H1 (cell line): ENCODE data around the gene LEMD1. TPM values are rescaled to one million over a fixed set of nuclear protein-coding genes. Genes with fewer than 3 reads are reported as not detected.

Source experiments
- CTCF ChIA-PET: fragments of 300-600 bp; sonication (Branson Sonifier 250); formaldehyde crosslinking; loops from one replicate; lab custom pipeline; 2021; ENCODE audit not compliant: partially characterized antibody; lab: Charles Lee
- POLR2A ChIA-PET: fragments of 300-600 bp; sonication (Branson Sonifier 250); formaldehyde crosslinking; loops from one replicate; lab custom pipeline; 2021; ENCODE audit warnings: inconsistent platforms; ENCODE audit not compliant: partially characterized antibody; lab: Charles Lee
- DNase-seq, 2 experiments: peaks; one replicate each; pipeline versions ENCODE4 v3.0.0 to v3.0.0-alpha.2; 2010 to 2022; ENCODE audit warnings: low spot score in 2 of 2, low read depth in 1 of 2, mixed read lengths in 1 of 2
- FAIRE-seq: peaks from 2 replicates; lab custom pipeline; 2011; peaks lifted over from hg19 to GRCh38; lab: Jason Lieb, UNC
- H2AFZ ChIP-seq: 2 replicates; pipeline ENCODE4 v1.8.1; 2012; ENCODE audit warnings: low read length, inconsistent platforms
- H2AK5ac ChIP-seq: 2 replicates; pipeline ENCODE4 v1.6.1; 2013; ENCODE audit warnings: low read depth, low read length
- H2BK120ac ChIP-seq: replicated peaks from 2 replicates; pipeline ENCODE3; 2013; ENCODE audit warnings: low read depth, low read length, inconsistent platforms
- H2BK12ac ChIP-seq: 2 replicates; pipeline ENCODE4 v1.6.1; 2013; ENCODE audit warnings: low read depth, low read length
- H2BK15ac ChIP-seq: 2 replicates; pipeline ENCODE4 v1.6.1; 2013; ENCODE audit warnings: low read length
- H2BK20ac ChIP-seq: 2 replicates; pipeline ENCODE4 v1.6.1; 2013; ENCODE audit warnings: low read length
- H2BK5ac ChIP-seq: 2 replicates; pipeline ENCODE4 v1.6.1; 2013; ENCODE audit warnings: low read depth, low read length
- H3K14ac ChIP-seq: 2 replicates; pipeline ENCODE4 v1.6.1; 2013; ENCODE audit warnings: inconsistent platforms; ENCODE audit not compliant: insufficient read length
- H3K18ac ChIP-seq: 2 replicates; pipeline ENCODE4 v1.6.1; 2013; ENCODE audit warnings: low read length; ENCODE audit errors: extremely low read depth
- H3K23ac ChIP-seq: 2 replicates; pipeline ENCODE4 v1.6.1; 2013; ENCODE audit warnings: inconsistent platforms; ENCODE audit not compliant: insufficient read length
- H3K23me2 ChIP-seq: 2 replicates; pipeline ENCODE4 v1.6.1; 2013; ENCODE audit warnings: low read depth, low read length
- H3K27ac ChIP-seq: 2 replicates; pipeline ENCODE4 v1.6.1; 2011; ENCODE audit warnings: low read depth, low read length, inconsistent platforms
- H3K27me3 ChIP-seq, 4 experiments: replicated peaks in 1 of 4; 1 replicate in 1 of 4; 2 replicates in 3 of 4; pipeline versions ENCODE4 v1.6.1 to v1.8.1; 2011 to 2013; ENCODE audit warnings: low read length in 3 of 4, mild to moderate bottlenecking in 3 of 4, inconsistent platforms in 2 of 4, mixed read lengths in 2 of 4, moderate library complexity in 1 of 4; ENCODE audit not compliant: control insufficient read depth in 3 of 4, insufficient read depth in 3 of 4; ENCODE audit errors: extremely low read depth in 1 of 4
- H3K36me3 ChIP-seq, 4 experiments: 2 replicates each; pipeline versions ENCODE4 v1.6.1 to v1.8.1; 2011 to 2013; ENCODE audit warnings: mild to moderate bottlenecking in 4 of 4, low read length in 3 of 4, moderate library complexity in 2 of 4, control low read depth in 1 of 4, inconsistent platforms in 1 of 4; ENCODE audit not compliant: insufficient read depth in 4 of 4, control insufficient read depth in 2 of 4
- H3K4ac ChIP-seq: replicated peaks from 2 replicates; pipeline ENCODE3; 2013; ENCODE audit warnings: low read length, low read depth, mixed read lengths, inconsistent platforms; ENCODE audit not compliant: insufficient read length
- H3K4me1 ChIP-seq, 4 experiments: replicated peaks in 1 of 4; 1 replicate in 1 of 4; 2 replicates in 3 of 4; pipeline versions ENCODE4 v1.6.1 to v1.8.1; 2011 to 2013; ENCODE audit warnings: low read length in 3 of 4, inconsistent platforms in 2 of 4, mixed read lengths in 1 of 4; ENCODE audit not compliant: insufficient read depth in 4 of 4, control insufficient read depth in 3 of 4
- H3K4me2 ChIP-seq, 2 experiments: 2 replicates each; pipeline versions ENCODE4 v1.6.1 to v1.8.1; 2011 to 2013; ENCODE audit warnings: low read depth in 2 of 2, low read length in 2 of 2, control low read depth in 1 of 2, inconsistent platforms in 1 of 2, mild to moderate bottlenecking in 1 of 2; ENCODE audit not compliant: insufficient read depth in 1 of 2
- H3K4me3 ChIP-seq, 4 experiments: fragments of 200-600, 300-600 bp in 1 of 4; sonication (generic), shearing (Covaris generic), sonication (Bioruptor Twin) in 1 of 4; 2 replicates each; pipeline versions ENCODE4 v1.5.1 to v1.8.1; 2011 to 2016; ENCODE audit warnings: low read length in 4 of 4, low read depth in 3 of 4, control low read depth in 2 of 4, inconsistent platforms in 2 of 4, mild to moderate bottlenecking in 2 of 4, mixed read lengths in 1 of 4, moderate library complexity in 1 of 4; ENCODE audit not compliant: insufficient read depth in 2 of 4; ENCODE audit errors: extremely low read depth in 1 of 4
- H3K56ac ChIP-seq: replicated peaks from 2 replicates; pipeline ENCODE3; 2013; ENCODE audit warnings: low read depth, mild to moderate bottlenecking, mixed read lengths, low read length, inconsistent platforms; ENCODE audit not compliant: insufficient read length
- H3K79me1 ChIP-seq: 2 replicates; pipeline ENCODE4 v1.6.1; 2013; ENCODE audit warnings: low read depth, low read length, control low read depth
- H3K79me2 ChIP-seq, 2 experiments: 2 replicates each; pipeline versions ENCODE4 v1.6.1 to v1.8.1; 2012 to 2013; ENCODE audit warnings: low read length in 2 of 2, mild to moderate bottlenecking in 2 of 2, inconsistent platforms in 1 of 2; ENCODE audit not compliant: insufficient read depth in 2 of 2, control insufficient read depth in 1 of 2
- H3K9ac ChIP-seq, 4 experiments: replicated peaks in 1 of 4; 1 replicate in 1 of 4; 2 replicates in 3 of 4; pipeline versions ENCODE4 v1.6.1 to v1.8.1; 2011 to 2013; ENCODE audit warnings: low read depth in 3 of 4, low read length in 3 of 4, control low read depth in 2 of 4, mild to moderate bottlenecking in 2 of 4, moderate library complexity in 2 of 4, inconsistent platforms in 1 of 4; ENCODE audit errors: extremely low read depth in 1 of 4
- H3K9me3 ChIP-seq, 2 experiments: 2 replicates each; pipeline versions ENCODE4 v1.6.1 to v1.8.1; 2012 to 2013; ENCODE audit warnings: mild to moderate bottlenecking in 2 of 2, moderate library complexity in 2 of 2, control low read depth in 1 of 2, inconsistent platforms in 1 of 2, low read depth in 1 of 2, low read length in 1 of 2, mixed read lengths in 1 of 2; ENCODE audit not compliant: insufficient read depth in 2 of 2
- H4K20me1 ChIP-seq, 2 experiments: replicated peaks in 1 of 2; 2 replicates each; pipeline versions ENCODE3 to v1.8.1; 2011 to 2013; ENCODE audit warnings: inconsistent platforms in 2 of 2, low read length in 2 of 2, mild to moderate bottlenecking in 1 of 2; ENCODE audit not compliant: insufficient read depth in 2 of 2, control insufficient read depth in 1 of 2
- H4K5ac ChIP-seq: 2 replicates; pipeline ENCODE4 v1.6.1; 2013; ENCODE audit warnings: low read length, low read depth, mixed read lengths, inconsistent platforms; ENCODE audit not compliant: insufficient read length
- H4K8ac ChIP-seq: 2 replicates; pipeline ENCODE4 v1.8.0; 2013; ENCODE audit warnings: mild to moderate bottlenecking, moderate library complexity, low read length, inconsistent platforms; ENCODE audit not compliant: insufficient read depth; ENCODE audit errors: extremely low read depth
- H4K91ac ChIP-seq: replicated peaks from 2 replicates; pipeline ENCODE3; 2013; ENCODE audit warnings: low read length, mixed read lengths, inconsistent platforms; ENCODE audit not compliant: insufficient read length
- BACH1 ChIP-seq: IDR thresholded peaks from 2 replicates; pipeline ENCODE4 v1.6.1; 2012; ENCODE audit warnings: low read length, improper control_type of control experiment
- HDAC6 ChIP-seq: IDR thresholded peaks from one replicate; pipeline ENCODE4 v1.7.1; 2012; ENCODE audit warnings: low read depth, mild to moderate bottlenecking, inconsistent platforms, low read length, moderate library complexity
- JUND ChIP-seq: IDR thresholded peaks from 2 replicates; pipeline ENCODE4 v1.6.1; 2011; ENCODE audit warnings: mild to moderate bottlenecking, improper control_type of control experiment, low read length
- MAFK ChIP-seq: IDR thresholded peaks from 2 replicates; pipeline ENCODE4 v1.6.1; 2012; ENCODE audit warnings: low read depth, mild to moderate bottlenecking, improper control_type of control experiment, low read length
- NANOG ChIP-seq: IDR thresholded peaks from 2 replicates; pipeline ENCODE4 v1.6.1; 2011; ENCODE audit warnings: low read length, low read depth, mild to moderate bottlenecking, inconsistent platforms; ENCODE audit not compliant: insufficient read depth, poor library complexity, severe bottlenecking
- POLR2AphosphoS5 ChIP-seq: IDR thresholded peaks from 2 replicates; pipeline ENCODE4 v1.6.1; 2011; ENCODE audit warnings: low read depth, low read length
- POU5F1 ChIP-seq: IDR thresholded peaks from 2 replicates; pipeline ENCODE4 v1.6.1; 2011; ENCODE audit warnings: low read depth, mild to moderate bottlenecking, low read length, moderate library complexity
- SAP30 ChIP-seq: fragments of 300-600 bp; sonication (generic); IDR thresholded peaks from 2 replicates; pipeline ENCODE4 v1.7.1; 2012; ENCODE audit warnings: low read length, moderate library complexity, mild to moderate bottlenecking, inconsistent platforms; ENCODE audit not compliant: insufficient read depth, insufficient replicate concordance
- SIRT6 ChIP-seq: IDR thresholded peaks from one replicate; pipeline ENCODE4 v1.7.1; 2012; ENCODE audit warnings: low read length, inconsistent platforms
- TAF1 ChIP-seq: IDR thresholded peaks from 2 replicates; pipeline ENCODE4 v1.6.1; 2011; ENCODE audit warnings: mild to moderate bottlenecking, low read depth, low read length
- WGBS, 2 experiments: shearing (Covaris generic) in 1 of 2; methylation state at CpG; one replicate each; pipeline versions ENCODE4 v1.1.6 to v1.1.7; 2013 to 2015; ENCODE audit warnings: low lambda C conversion rate in 2 of 2, mixed read lengths in 2 of 2, inconsistent platforms in 1 of 2, low coverage in 1 of 2, missing lambda C conversion rate in 1 of 2; ENCODE audit not compliant: insufficient replicate concordance in 2 of 2, insufficient coverage in 1 of 2, insufficient read length in 1 of 2; ENCODE audit errors: extremely low coverage in 1 of 2, missing lambda C conversion rate in 1 of 2; 5-methylcytosine and 5-hydroxymethylcytosine counted together
- polyA plus RNA-seq, 7 experiments: library from polyadenylated mRNA; depleted of rRNA in 3 of 7; stranded (reverse) in 5 of 7; unstranded in 2 of 7; fragments of >200 nt in 5 of 7; fragments of 200-250 nt in 2 of 7; gene quantifications; 1 replicate in 5 of 7; 2 replicates in 1 of 7; 4 replicates in 1 of 7; pipeline versions ENCODE4 v1.2.1 to v1.2.3, GENCODE V29; 2011 to 2013; ENCODE audit warnings: missing spikeins in 2 of 7, mixed read lengths in 2 of 7
- total RNA-seq: library from RNA; stranded (reverse); fragmentation: NEBNext Ultra II Directional; extraction: Animal tissue kit (Norgen Biotek cat#: 25700); gene quantifications from 2 replicates; pipeline ENCODE4 v1.2.1, GENCODE V29; 2021
- TF ChIP-seq, protein P1 (sequence below): IDR thresholded peaks from 2 replicates; pipeline ENCODE4 v1.6.1; 2012; ENCODE audit warnings: inconsistent platforms
- TF ChIP-seq, protein P2 (sequence below): IDR thresholded peaks from 2 replicates; pipeline ENCODE4 v1.6.1; 2012; ENCODE audit warnings: low read length, inconsistent platforms

The LEMD1 gene
- total and polyA plus RNA-seq, 2 of the 8 experiments (the other 6 are each of a cell fraction or from before 2014, with no cell fraction given): 10.0 to 10.5 TPM

DNA sequence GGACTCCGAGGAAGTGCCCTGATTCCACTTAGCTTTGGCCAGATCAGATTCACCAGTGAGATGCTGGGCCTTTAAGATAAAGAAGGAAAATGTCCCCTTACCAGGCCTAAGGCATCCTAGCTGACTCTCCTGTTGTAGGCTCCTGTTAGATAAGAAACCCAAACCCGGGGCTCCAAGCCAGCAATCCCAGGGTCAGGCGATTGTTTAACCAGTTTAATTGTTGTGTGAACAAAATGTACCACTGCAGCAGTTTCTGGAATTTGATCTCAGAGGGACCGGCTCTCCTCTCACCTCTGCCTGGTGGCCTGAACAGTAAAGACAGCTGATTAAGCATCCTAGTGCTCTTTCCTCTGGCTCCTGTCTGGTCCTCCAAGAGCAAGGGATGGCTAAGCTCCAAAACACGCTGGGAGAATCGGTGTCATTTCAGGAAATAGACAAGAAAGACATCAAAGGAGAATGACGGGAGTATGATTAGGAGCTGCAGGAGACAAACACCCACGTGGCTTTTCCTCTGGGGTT is 55.9 kb downstream of the LEMD1 start:
- POLR2A ChIA-PET: interaction anchor here (0.7 to 1.0 kb wide), 2 partner anchors 10 to 26 kb away, joined by 3 to 4 read pairs; no protein-coding TSS in a partner anchor
- H3K56ac ChIP-seq: no peak overlapping the region
- H4K91ac ChIP-seq: no peak overlapping the region
- no peaks in the 10 kb centered on the region for H3K79me2 ChIP-seq
- H2BK5ac ChIP-seq: no peak overlapping the region
- 0 out of 7 replicates have a peak, but pooled peaks cover 0 to 2% (median 0%) of the 10 kb centered on the region in 4 experiments for H3K27me3 ChIP-seq
- no peak overlapping the region for H2BK120ac ChIP-seq
- H3K4ac ChIP-seq: no peak overlapping the region
- no peak overlapping the region for H3K14ac ChIP-seq
- no peak overlapping the region for H3K9ac ChIP-seq
- H3K4me3 ChIP-seq: no peak overlapping the region
- no peaks in the 10 kb centered on the region for H3K23me2 ChIP-seq
- no peak for FAIRE-seq
- no peak overlapping the region for H3K18ac ChIP-seq
- H2BK12ac ChIP-seq: no peak overlapping the region
- H3K4me2 ChIP-seq: no peak overlapping the region
- no peaks in the 10 kb centered on the region for H3K4me1 ChIP-seq
- H3K23ac ChIP-seq: no peak overlapping the region
- no peak overlapping the region for H3K27ac ChIP-seq
- peak overlapping the region; percentile 12; the same call in 1 of the 2 replicates for H2AFZ ChIP-seq
- H3K79me1 ChIP-seq: no peaks in the 10 kb centered on the region
- peak overlapping the region; percentile 51; the same call in 1 of the 2 replicates for H4K8ac ChIP-seq
- CTCF ChIA-PET: interaction anchor here (0.8 to 14.6 kb wide), 9 partner anchors 10 to 120 kb away, joined by 3 to 207 read pairs (median 5); partner anchors contain the start of gene KLHDC8A
- H4K20me1 ChIP-seq: no peaks in the 10 kb centered on the region
- H2BK15ac ChIP-seq: no peak overlapping the region
- DNase-seq: no peak
- no peaks in the 10 kb centered on the region for H3K36me3 ChIP-seq
- no peak overlapping the region for H2BK20ac ChIP-seq
- H2AK5ac ChIP-seq: no peak overlapping the region
- H3K9me3 ChIP-seq: no peaks in the 10 kb centered on the region
- H4K5ac ChIP-seq: no peak overlapping the region
- WGBS, 2 experiments: 74% methylated on average over 8 of the region's 8 CpGs; no CpG with 5 or more reads in 1 of the 2 experiments
- TF ChIP-seq, protein P1, sequence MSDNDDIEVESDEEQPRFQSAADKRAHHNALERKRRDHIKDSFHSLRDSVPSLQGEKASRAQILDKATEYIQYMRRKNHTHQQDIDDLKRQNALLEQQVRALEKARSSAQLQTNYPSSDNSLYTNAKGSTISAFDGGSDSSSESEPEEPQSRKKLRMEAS: no peak
- TF ChIP-seq, protein P2, sequence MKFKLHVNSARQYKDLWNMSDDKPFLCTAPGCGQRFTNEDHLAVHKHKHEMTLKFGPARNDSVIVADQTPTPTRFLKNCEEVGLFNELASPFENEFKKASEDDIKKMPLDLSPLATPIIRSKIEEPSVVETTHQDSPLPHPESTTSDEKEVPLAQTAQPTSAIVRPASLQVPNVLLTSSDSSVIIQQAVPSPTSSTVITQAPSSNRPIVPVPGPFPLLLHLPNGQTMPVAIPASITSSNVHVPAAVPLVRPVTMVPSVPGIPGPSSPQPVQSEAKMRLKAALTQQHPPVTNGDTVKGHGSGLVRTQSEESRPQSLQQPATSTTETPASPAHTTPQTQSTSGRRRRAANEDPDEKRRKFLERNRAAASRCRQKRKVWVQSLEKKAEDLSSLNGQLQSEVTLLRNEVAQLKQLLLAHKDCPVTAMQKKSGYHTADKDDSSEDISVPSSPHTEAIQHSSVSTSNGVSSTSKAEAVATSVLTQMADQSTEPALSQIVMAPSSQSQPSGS: no peak
- TF ChIP-seq SIRT6: no peak
- TF ChIP-seq JUND: no peak
- TF ChIP-seq MAFK: no peak
- no peak for TF ChIP-seq TAF1
- no peak for TF ChIP-seq POU5F1
- TF ChIP-seq POLR2AphosphoS5: no peak
- TF ChIP-seq SAP30: no peak
- no peak for TF ChIP-seq HDAC6
- no peak for TF ChIP-seq NANOG
- no peak for TF ChIP-seq BACH1
